Measurements from ENCODE around the gene ELF1.

The ELF1 gene

DNA sequence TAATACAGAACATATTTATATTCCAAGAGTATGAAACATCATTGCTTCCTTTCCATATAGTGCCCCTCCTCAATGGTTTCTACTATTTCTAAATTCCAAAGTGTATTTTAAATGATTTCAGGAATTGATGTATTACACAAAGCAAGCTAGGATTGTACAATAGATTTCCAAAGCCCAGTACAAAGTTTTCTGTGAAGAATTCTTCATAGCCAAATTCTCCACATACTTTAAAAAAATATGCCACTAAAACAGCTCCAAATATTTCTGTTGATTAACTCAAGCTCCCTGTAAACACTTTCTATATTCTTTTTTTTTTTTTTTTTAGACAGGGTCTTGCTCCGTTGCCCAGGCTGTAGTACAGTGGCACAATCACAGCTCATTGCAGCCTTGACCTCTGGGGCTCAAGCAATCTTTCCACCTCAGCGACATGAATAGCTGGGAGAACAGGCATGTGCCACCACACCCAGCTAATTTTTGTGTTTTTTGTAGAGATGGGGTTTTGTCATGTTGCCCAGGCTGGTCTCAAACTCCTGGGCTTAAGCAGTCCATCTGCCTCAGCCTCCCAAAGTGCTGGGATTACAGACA, 50.6 kb downstream of the ELF1 start:
- 90% methylated on average over 2 of the region's 2 CpGs; no CpG with 5 or more reads in 1 of the 2 experiments for WGBS, 2 experiments (ENCODE audit: insufficient coverage in 2 of 2)
- Histone ChIP-seq H3K9me3 (ENCODE audit: control insufficient read depth, low read length) (no peaks in the 10 kb centered on the region), H3K4me1 (ENCODE audit: control insufficient read depth, insufficient read depth, low read length, poor library complexity, severe bottlenecking) (no peaks in the 10 kb centered on the region), H3K4me3 (ENCODE audit: extremely low read depth, insufficient read depth, low read length, poor library complexity, severe bottlenecking) (no peak overlapping the region), H3K27ac (ENCODE audit: low read depth, low read length, severe bottlenecking) (no peak overlapping the region), H3K36me3 (ENCODE audit: control insufficient read depth, insufficient read depth, low read length) (no peaks in the 10 kb centered on the region)

DNA sequence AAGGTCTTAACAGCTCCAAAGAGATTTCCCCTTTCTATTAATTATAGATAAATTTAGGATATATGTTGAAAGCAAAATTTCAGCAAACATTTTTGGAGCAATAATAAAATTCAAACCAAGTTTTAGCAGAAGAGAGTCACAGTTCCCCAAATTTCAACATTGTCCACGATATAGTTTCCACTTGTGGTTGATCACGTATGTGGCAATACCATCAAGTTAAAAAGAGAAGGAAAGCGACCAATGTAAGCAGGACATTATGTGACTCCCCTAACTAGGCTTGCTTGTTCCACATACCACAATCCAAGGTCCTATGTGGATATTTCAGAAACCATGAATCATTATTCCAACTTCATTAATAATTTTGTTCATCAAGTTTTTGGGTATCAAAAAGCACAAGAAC, 52.8 kb downstream of the ELF1 start:
- H3K4me1 ChIP-seq (ENCODE audit: control insufficient read depth, insufficient read depth, low read length, poor library complexity, severe bottlenecking): no peaks in the 10 kb centered on the region
- no peak overlapping the region for H3K27ac ChIP-seq (ENCODE audit: low read depth, low read length, severe bottlenecking)
- no peaks in the 10 kb centered on the region for H3K9me3 ChIP-seq (ENCODE audit: control insufficient read depth, low read length)
- no peak overlapping the region for H3K4me3 ChIP-seq (ENCODE audit: extremely low read depth, insufficient read depth, low read length, poor library complexity, severe bottlenecking)
- 100% methylated on average over 2 of the region's 3 CpGs for WGBS, 2 experiments (ENCODE audit: insufficient coverage in 2 of 2)
- H3K36me3 ChIP-seq (ENCODE audit: control insufficient read depth, insufficient read depth, low read length): no peaks in the 10 kb centered on the region

DNA sequence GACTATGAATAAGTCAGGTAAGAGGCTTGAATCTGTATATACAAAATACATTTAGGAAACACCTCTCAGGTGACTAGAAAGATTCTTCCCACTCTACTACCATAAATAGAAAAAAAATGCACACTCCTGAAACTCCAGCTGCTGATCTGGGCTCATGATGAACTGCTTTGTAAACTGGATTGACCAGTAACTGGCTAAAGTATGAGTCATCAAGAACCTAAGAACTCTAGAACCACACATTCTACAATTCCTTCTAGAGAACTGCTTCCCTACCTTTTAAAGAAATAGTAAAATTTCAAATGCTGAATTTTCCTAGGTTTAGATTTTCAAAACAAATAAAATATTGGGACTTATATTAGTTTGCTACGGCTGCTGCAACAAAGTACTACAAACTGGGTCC, 55.2 kb downstream of the ELF1 start:
- Histone ChIP-seq H3K9me3 (ENCODE audit: control insufficient read depth, low read length) (no peaks in the 10 kb centered on the region), H3K4me1 (ENCODE audit: control insufficient read depth, insufficient read depth, low read length, poor library complexity, severe bottlenecking) (no peaks in the 10 kb centered on the region), H3K4me3 (ENCODE audit: extremely low read depth, insufficient read depth, low read length, poor library complexity, severe bottlenecking) (no peak overlapping the region), H3K27ac (ENCODE audit: low read depth, low read length, severe bottlenecking) (no peak overlapping the region), H3K36me3 (ENCODE audit: control insufficient read depth, insufficient read depth, low read length) (peaks cover 6% of the 10 kb centered on the region)
- WGBS, 2 experiments (ENCODE audit: insufficient coverage in 2 of 2): no CpG with 5 or more reads among the region's 1 CpG

DNA sequence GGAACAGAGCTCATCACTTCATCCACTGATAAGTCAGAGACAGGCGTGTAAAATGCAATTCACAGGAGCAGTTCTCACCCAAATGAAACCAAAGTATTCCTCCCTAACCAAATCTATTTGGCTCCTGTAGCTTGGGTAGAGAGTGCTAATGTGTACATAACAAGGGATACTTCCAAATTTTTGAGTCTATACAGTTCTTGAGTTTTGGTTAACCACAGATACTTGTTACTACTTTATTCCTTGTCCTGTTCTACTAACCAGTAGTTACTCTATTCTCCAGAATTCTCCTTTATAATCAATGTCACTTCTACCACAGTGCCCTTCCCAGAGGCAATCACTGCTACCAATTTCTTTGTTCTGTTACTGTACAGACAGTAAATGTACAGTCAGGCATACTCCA, 57.3 kb downstream of the ELF1 start:
- Histone ChIP-seq H3K9me3 (ENCODE audit: control insufficient read depth, low read length) (no peaks in the 10 kb centered on the region), H3K27ac (ENCODE audit: low read depth, low read length, severe bottlenecking) (no peak overlapping the region), H3K4me3 (ENCODE audit: extremely low read depth, insufficient read depth, low read length, poor library complexity, severe bottlenecking) (no peak overlapping the region), H3K4me1 (ENCODE audit: control insufficient read depth, insufficient read depth, low read length, poor library complexity, severe bottlenecking) (no peaks in the 10 kb centered on the region), H3K36me3 (ENCODE audit: control insufficient read depth, insufficient read depth, low read length) (peaks cover 24% of the 10 kb centered on the region)
- WGBS, 2 experiments (ENCODE audit: insufficient coverage in 2 of 2): 86% methylated on average over 1 of the region's 1 CpG; no CpG with 5 or more reads in 1 of the 2 experiments

DNA sequence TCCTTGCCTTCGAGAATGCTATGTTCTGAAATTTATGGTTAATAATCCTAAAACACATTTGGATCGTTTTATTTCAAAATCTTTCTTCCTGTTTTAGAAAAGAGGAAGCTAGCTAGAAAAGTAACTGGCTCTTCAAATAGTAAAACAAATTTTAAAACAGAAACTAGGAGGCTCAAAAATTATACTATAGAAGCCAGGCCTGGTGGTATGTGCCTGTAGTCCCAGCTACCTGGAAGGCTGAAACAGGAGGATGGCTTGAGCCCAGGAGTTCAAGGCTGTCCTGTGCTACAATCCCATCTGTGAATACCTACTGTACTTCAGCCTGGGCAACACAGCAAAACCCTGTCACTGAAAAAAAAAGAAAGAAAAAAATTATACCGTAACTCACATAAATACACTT, 57.9 kb downstream of the ELF1 start:
- 100% methylated on average over 1 of the region's 3 CpGs; no CpG with 5 or more reads in 1 of the 2 experiments for WGBS, 2 experiments (ENCODE audit: insufficient coverage in 2 of 2)
- Histone ChIP-seq H3K36me3 (ENCODE audit: control insufficient read depth, insufficient read depth, low read length) (peaks cover 24% of the 10 kb centered on the region), H3K9me3 (ENCODE audit: control insufficient read depth, low read length) (no peaks in the 10 kb centered on the region), H3K4me1 (ENCODE audit: control insufficient read depth, insufficient read depth, low read length, poor library complexity, severe bottlenecking) (no peaks in the 10 kb centered on the region), H3K27ac (ENCODE audit: low read depth, low read length, severe bottlenecking) (no peak overlapping the region), H3K4me3 (ENCODE audit: extremely low read depth, insufficient read depth, low read length, poor library complexity, severe bottlenecking) (no peak overlapping the region)

DNA sequence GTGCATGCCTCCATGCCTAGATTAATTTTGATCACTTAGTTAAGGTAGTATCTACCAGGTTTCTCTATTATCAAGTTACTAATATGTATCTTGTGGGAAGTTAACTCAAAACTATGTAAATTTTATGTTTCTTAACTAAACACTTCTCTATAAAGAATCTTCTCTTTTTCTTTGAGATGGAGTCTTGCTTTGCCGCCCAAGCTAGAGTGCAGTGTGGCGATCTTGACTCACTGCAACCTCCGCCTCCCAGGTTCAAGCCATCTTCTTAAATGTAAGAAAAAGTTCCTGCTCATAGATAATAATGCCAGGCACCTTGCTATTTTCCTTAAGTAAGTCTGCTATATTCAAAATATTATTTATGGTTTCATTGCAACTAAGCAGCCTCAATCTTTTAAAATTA, 58.4 kb downstream of the ELF1 start:
- Histone ChIP-seq H3K4me1 (ENCODE audit: control insufficient read depth, insufficient read depth, low read length, poor library complexity, severe bottlenecking) (no peaks in the 10 kb centered on the region), H3K27ac (ENCODE audit: low read depth, low read length, severe bottlenecking) (no peak overlapping the region), H3K9me3 (ENCODE audit: control insufficient read depth, low read length) (no peaks in the 10 kb centered on the region), H3K4me3 (ENCODE audit: extremely low read depth, insufficient read depth, low read length, poor library complexity, severe bottlenecking) (no peak overlapping the region), H3K36me3 (ENCODE audit: control insufficient read depth, insufficient read depth, low read length) (peaks cover 24% of the 10 kb centered on the region)
- 96 to 100% methylated on average over 3 of the region's 3 CpGs for WGBS, 2 experiments (ENCODE audit: insufficient coverage in 2 of 2)

DNA sequence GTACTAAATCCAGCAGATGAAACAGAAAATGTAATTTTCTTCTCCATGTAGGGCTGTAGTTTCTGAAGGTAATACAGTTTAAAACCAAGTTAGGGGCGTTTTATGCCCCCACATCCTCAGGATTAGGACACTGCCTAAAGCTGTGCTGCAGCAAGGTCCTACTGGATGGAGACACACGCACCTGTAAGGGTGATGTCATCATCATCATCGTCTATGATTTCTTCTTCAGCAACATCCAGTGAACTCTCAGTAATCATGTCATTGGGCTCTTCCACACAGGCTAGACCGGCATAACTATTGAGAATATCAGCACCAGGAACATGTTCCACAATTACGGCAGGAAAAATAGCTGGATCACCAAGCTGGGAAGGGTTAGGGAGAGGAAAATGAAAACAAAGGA, 60.5 kb downstream of the ELF1 start:
- H3K9me3 ChIP-seq (ENCODE audit: control insufficient read depth, low read length): no peaks in the 10 kb centered on the region
- 80 to 93% methylated on average over 4 of the region's 5 CpGs for WGBS, 2 experiments (ENCODE audit: insufficient coverage in 2 of 2)
- no peak overlapping the region for H3K27ac ChIP-seq (ENCODE audit: low read depth, low read length, severe bottlenecking)
- no peaks in the 10 kb centered on the region for H3K4me1 ChIP-seq (ENCODE audit: control insufficient read depth, insufficient read depth, low read length, poor library complexity, severe bottlenecking)
- H3K4me3 ChIP-seq (ENCODE audit: extremely low read depth, insufficient read depth, low read length, poor library complexity, severe bottlenecking): no peak overlapping the region
- peaks cover 30% of the 10 kb centered on the region for H3K36me3 ChIP-seq (ENCODE audit: control insufficient read depth, insufficient read depth, low read length)

DNA sequence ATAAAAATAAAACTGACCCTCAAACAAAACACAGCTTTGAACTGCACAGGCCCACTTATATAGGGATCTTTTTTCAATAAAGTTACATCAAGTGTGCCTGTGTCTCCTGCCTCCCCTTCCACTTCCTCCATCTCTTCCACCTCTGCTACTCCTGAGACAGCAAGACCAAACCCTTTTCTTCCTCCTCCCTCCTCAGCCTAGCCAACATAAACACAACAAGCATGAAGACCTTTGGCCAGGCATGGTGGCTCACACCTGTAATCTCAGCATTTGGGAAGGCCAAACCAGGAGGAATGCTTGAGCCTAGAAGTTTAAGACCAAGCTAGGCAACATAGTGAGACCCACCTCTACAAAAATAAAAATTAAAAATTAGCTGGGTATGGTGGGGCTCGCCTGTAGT, 72.6 kb downstream of the ELF1 start:
- Histone ChIP-seq H3K4me3 (ENCODE audit: extremely low read depth, insufficient read depth, low read length, poor library complexity, severe bottlenecking) (no peak overlapping the region), H3K27ac (ENCODE audit: low read depth, low read length, severe bottlenecking) (no peak overlapping the region), H3K9me3 (ENCODE audit: control insufficient read depth, low read length) (no peaks in the 10 kb centered on the region), H3K36me3 (ENCODE audit: control insufficient read depth, insufficient read depth, low read length) (peaks cover 59% of the 10 kb centered on the region), H3K4me1 (ENCODE audit: control insufficient read depth, insufficient read depth, low read length, poor library complexity, severe bottlenecking) (no peaks in the 10 kb centered on the region)
- no CpG with 5 or more reads among the region's 1 CpG for WGBS, 2 experiments (ENCODE audit: insufficient coverage in 2 of 2)

DNA sequence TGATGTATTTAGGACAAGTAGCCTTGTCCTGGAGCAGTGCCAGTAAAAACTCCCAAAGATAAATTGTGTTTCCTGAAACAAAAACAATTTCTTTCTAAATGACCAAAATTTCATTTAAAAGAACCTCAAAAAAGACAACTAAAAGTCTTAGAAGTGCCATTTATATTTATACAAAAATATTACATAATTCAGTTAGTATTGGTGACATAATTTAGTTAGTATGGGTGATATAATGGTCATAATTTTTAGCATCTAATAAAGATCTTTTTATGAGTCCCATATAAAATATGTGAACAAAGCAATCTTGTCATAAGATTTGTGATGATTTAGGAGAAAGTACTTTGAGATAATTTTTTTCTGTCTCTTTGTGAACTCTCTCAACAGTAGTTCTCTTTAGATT, 76.0 kb downstream of the ELF1 start:
- Histone ChIP-seq H3K9me3 (ENCODE audit: control insufficient read depth, low read length) (no peaks in the 10 kb centered on the region), H3K4me1 (ENCODE audit: control insufficient read depth, insufficient read depth, low read length, poor library complexity, severe bottlenecking) (no peaks in the 10 kb centered on the region), H3K36me3 (ENCODE audit: control insufficient read depth, insufficient read depth, low read length) (peaks cover 46% of the 10 kb centered on the region), H3K27ac (ENCODE audit: low read depth, low read length, severe bottlenecking) (no peak overlapping the region), H3K4me3 (ENCODE audit: extremely low read depth, insufficient read depth, low read length, poor library complexity, severe bottlenecking) (no peak overlapping the region)

DNA sequence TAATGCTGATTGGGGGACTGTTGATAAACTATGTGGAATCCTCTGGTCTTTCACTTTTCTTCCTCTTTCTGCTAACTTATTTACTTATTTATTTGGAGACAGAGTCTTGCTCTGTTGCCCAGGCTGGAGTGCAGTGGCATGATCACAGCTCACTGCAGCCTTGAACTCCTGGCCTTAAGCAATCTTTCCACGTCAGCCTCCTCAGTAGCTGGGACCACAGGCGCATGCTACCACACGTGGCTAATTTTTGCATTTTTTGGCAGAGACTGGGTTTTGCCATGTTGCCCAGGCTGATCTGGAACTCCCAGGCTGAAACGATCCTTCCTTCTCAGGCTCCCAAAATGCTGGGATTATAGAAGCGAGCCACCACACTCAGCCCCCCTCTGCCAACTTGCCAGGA, 77.5 kb downstream of the ELF1 start:
- Histone ChIP-seq H3K27ac (ENCODE audit: low read depth, low read length, severe bottlenecking) (no peak overlapping the region), H3K9me3 (ENCODE audit: control insufficient read depth, low read length) (no peaks in the 10 kb centered on the region), H3K4me3 (ENCODE audit: extremely low read depth, insufficient read depth, low read length, poor library complexity, severe bottlenecking) (no peak overlapping the region), H3K36me3 (ENCODE audit: control insufficient read depth, insufficient read depth, low read length) (peaks cover 36% of the 10 kb centered on the region), H3K4me1 (ENCODE audit: control insufficient read depth, insufficient read depth, low read length, poor library complexity, severe bottlenecking) (no peaks in the 10 kb centered on the region)
- 87 to 93% methylated on average over 5 of the region's 5 CpGs for WGBS, 2 experiments (ENCODE audit: insufficient coverage in 2 of 2)

DNA sequence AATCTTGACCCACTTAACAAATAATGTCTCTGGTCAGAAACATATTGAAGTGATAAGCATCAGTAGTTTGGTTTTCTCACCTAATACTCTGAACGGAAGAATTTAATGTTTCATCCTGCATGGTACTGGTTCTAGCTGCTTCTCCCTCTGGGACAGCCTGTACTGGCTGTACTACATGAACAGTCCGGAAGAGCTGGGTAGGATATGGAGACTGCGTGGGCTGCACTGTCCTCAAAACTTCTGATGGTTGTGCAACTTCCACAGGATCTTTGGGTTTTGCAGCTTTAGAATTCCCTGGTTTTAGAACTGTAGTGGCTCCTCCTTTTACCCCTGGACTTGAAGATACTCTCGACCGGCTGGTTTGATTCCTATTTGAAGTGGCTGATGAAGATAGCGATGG, 78.3 kb downstream of the ELF1 start:
- Histone ChIP-seq H3K9me3 (ENCODE audit: control insufficient read depth, low read length) (no peaks in the 10 kb centered on the region), H3K36me3 (ENCODE audit: control insufficient read depth, insufficient read depth, low read length) (peaks cover 35% of the 10 kb centered on the region), H3K4me1 (ENCODE audit: control insufficient read depth, insufficient read depth, low read length, poor library complexity, severe bottlenecking) (no peaks in the 10 kb centered on the region), H3K4me3 (ENCODE audit: extremely low read depth, insufficient read depth, low read length, poor library complexity, severe bottlenecking) (no peak overlapping the region), H3K27ac (ENCODE audit: low read depth, low read length, severe bottlenecking) (no peak overlapping the region)
- 92 to 100% methylated on average over 2 to 3 of the region's 6 CpGs for WGBS, 2 experiments (ENCODE audit: insufficient coverage in 2 of 2)

Measured in mesodermal cell (in vitro differentiated cells).